ENCODE measurements around the gene STK31.
"Not testable (repeated sequence)": the region's sequence is repeated elsewhere in the genome, so short reads cannot be mapped to it uniquely, and the experiment has no call there.

STK31 gene

GRCh38 chr7:23742051-23742450 lies 32.0 kb downstream of the STK31 start:
- H3K4me3 Mint-ChIP-seq: no peak overlapping the region
- no peak for ATAC-seq (replicated peaks)
- peaks cover 21 to 29% of the 10 kb centered on the region in 2 donors for H3K9me3 Mint-ChIP-seq
- H3K4me1 Mint-ChIP-seq: no peaks in the 10 kb centered on the region
- peaks cover 7 to 29% of the 10 kb centered on the region in 2 donors for H3K36me3 Mint-ChIP-seq
- no peak overlapping the region for H3K27ac Mint-ChIP-seq
- H3K27me3 Mint-ChIP-seq: peaks cover 0 to 4% of the 10 kb centered on the region in 2 donors
- DNase-seq: no peak

GRCh38 chr7:23743226-23743625 lies 33.2 kb downstream of the STK31 start:
- Mint-ChIP-seq H3K4me3 (no peak overlapping the region), H3K36me3 (peaks cover 9 to 31% of the 10 kb centered on the region in 2 donors), H3K9me3 (peaks cover 21 to 30% of the 10 kb centered on the region in 2 donors), H3K4me1 (no peaks in the 10 kb centered on the region), H3K27me3 (peaks cover 0 to 4% of the 10 kb centered on the region in 2 donors), H3K27ac (no peak overlapping the region)
- no peak for ATAC-seq (replicated peaks)
- no peak for DNase-seq

GRCh38 chr7:23746629-23747028 lies 36.6 kb downstream of the STK31 start:
- ATAC-seq (replicated peaks): no peak
- no peak for DNase-seq
- H3K27me3 Mint-ChIP-seq: peaks cover 0 to 4% of the 10 kb centered on the region in 2 donors
- H3K4me1 Mint-ChIP-seq: no peaks in the 10 kb centered on the region
- no peak overlapping the region for H3K4me3 Mint-ChIP-seq
- no peak overlapping the region for H3K27ac Mint-ChIP-seq
- H3K36me3 Mint-ChIP-seq: peaks cover 9 to 27% of the 10 kb centered on the region in 2 donors
- peaks cover 20 to 38% of the 10 kb centered on the region in 2 donors for H3K9me3 Mint-ChIP-seq

- Mint-ChIP-seq H3K27ac (no peak overlapping the region), H3K9me3 (peaks cover 2 to 15% of the 10 kb centered on the region in 2 donors), H3K27me3 (peaks cover 0 to 5% of the 10 kb centered on the region in 2 donors), H3K36me3 (peaks cover 10 to 25% of the 10 kb centered on the region in 2 donors), H3K4me1 (no peaks in the 10 kb centered on the region), H3K4me3 (no peak overlapping the region)
- ATAC-seq (replicated peaks): no peak
- DNase-seq: no peak
Measured at GRCh38 chr7:23751852-23752251, 41.8 kb downstream of the STK31 start.

- not testable (repeated sequence) for DNase-seq; H3K27ac Mint-ChIP-seq; H3K9me3 Mint-ChIP-seq; H3K4me3 Mint-ChIP-seq; ATAC-seq (replicated peaks); H3K27me3 Mint-ChIP-seq; H3K4me1 Mint-ChIP-seq
- peaks cover 8 to 24% of the 10 kb centered on the region in 2 donors for H3K36me3 Mint-ChIP-seq
Measured at GRCh38 chr7:23758839-23759238, 48.8 kb downstream of the STK31 start.

- DNase-seq (no peak), ATAC-seq (replicated peaks) (no peak)
- Mint-ChIP-seq H3K4me3 (no peak overlapping the region), H3K27me3 (peaks cover 0 to 5% of the 10 kb centered on the region in 2 donors), H3K36me3 (peaks cover 6 to 21% of the 10 kb centered on the region in 2 donors), H3K4me1 (peaks cover 0 to 7% of the 10 kb centered on the region in 2 donors), H3K27ac (no peak overlapping the region), H3K9me3 (peaks cover 2 to 5% of the 10 kb centered on the region in 2 donors)
Measured at GRCh38 chr7:23759671-23760391, 49.8 kb downstream of the STK31 start.

- no peaks in the 10 kb centered on the region for H3K9me3 Mint-ChIP-seq
- H3K4me1 Mint-ChIP-seq: no peaks in the 10 kb centered on the region
- DNase-seq (no peak), ATAC-seq (replicated peaks) (no peak)
- no peaks in the 10 kb centered on the region for H3K27me3 Mint-ChIP-seq
- H3K27ac Mint-ChIP-seq: no peak overlapping the region
- no peak overlapping the region for H3K4me3 Mint-ChIP-seq
- H3K36me3 Mint-ChIP-seq: no peaks in the 10 kb centered on the region
Measured at GRCh38 chr7:23765943-23766342, 55.9 kb downstream of the STK31 start.

- ATAC-seq (replicated peaks) (no peak), DNase-seq (no peak)
- no peaks in the 10 kb centered on the region for H3K9me3 Mint-ChIP-seq
- no peaks in the 10 kb centered on the region for H3K27me3 Mint-ChIP-seq
- no peak overlapping the region for H3K4me3 Mint-ChIP-seq
- H3K27ac Mint-ChIP-seq: no peak overlapping the region
- H3K36me3 Mint-ChIP-seq: no peaks in the 10 kb centered on the region
- no peaks in the 10 kb centered on the region for H3K4me1 Mint-ChIP-seq
Measured at GRCh38 chr7:23767514-23767913, 57.5 kb downstream of the STK31 start.

- ATAC-seq (replicated peaks) (no peak), DNase-seq (no peak)
- Mint-ChIP-seq H3K27me3 (no peaks in the 10 kb centered on the region), H3K36me3 (no peaks in the 10 kb centered on the region), H3K9me3 (no peaks in the 10 kb centered on the region), H3K4me1 (no peaks in the 10 kb centered on the region), H3K27ac (no peak overlapping the region), H3K4me3 (no peak overlapping the region)
Measured at GRCh38 chr7:23768022-23768421, 58.0 kb downstream of the STK31 start.

GRCh38 chr7:23779185-23779800 lies 69.3 kb downstream of the STK31 start:
- H3K4me1 Mint-ChIP-seq; ATAC-seq (replicated peaks); H3K27me3 Mint-ChIP-seq; H3K27ac Mint-ChIP-seq; H3K4me3 Mint-ChIP-seq; H3K36me3 Mint-ChIP-seq; H3K9me3 Mint-ChIP-seq; DNase-seq: not testable (repeated sequence)

GRCh38 chr7:23783115-23783514 lies 73.1 kb downstream of the STK31 start:
- H3K4me3 Mint-ChIP-seq: no peak overlapping the region
- H3K27ac Mint-ChIP-seq: no peak overlapping the region
- H3K27me3 Mint-ChIP-seq: no peaks in the 10 kb centered on the region
- no peaks in the 10 kb centered on the region for H3K9me3 Mint-ChIP-seq
- peaks cover 3 to 6% of the 10 kb centered on the region in 2 donors for H3K4me1 Mint-ChIP-seq
- ATAC-seq (replicated peaks) (no peak), DNase-seq (no peak)
- peaks cover 0 to 4% of the 10 kb centered on the region in 2 donors for H3K36me3 Mint-ChIP-seq

GRCh38 chr7:23787272-23787671 lies 77.3 kb downstream of the STK31 start:
- H3K36me3 Mint-ChIP-seq: peaks cover 0 to 2% of the 10 kb centered on the region in 2 donors
- peaks cover 3 to 6% of the 10 kb centered on the region in 2 donors for H3K4me1 Mint-ChIP-seq
- no peak for DNase-seq
- ATAC-seq (replicated peaks): no peak
- H3K9me3 Mint-ChIP-seq: no peaks in the 10 kb centered on the region
- H3K27ac Mint-ChIP-seq: no peak overlapping the region
- no peak overlapping the region for H3K4me3 Mint-ChIP-seq
- H3K27me3 Mint-ChIP-seq: no peaks in the 10 kb centered on the region

- ATAC-seq (replicated peaks): no peak
- no peaks in the 10 kb centered on the region for H3K27me3 Mint-ChIP-seq
- peaks cover 0 to 2% of the 10 kb centered on the region in 2 donors for H3K36me3 Mint-ChIP-seq
- DNase-seq: no peak
- H3K4me1 Mint-ChIP-seq: peaks cover 3 to 6% of the 10 kb centered on the region in 2 donors
- H3K9me3 Mint-ChIP-seq: peaks cover 0 to 2% of the 10 kb centered on the region in 2 donors
- H3K27ac Mint-ChIP-seq: no peak overlapping the region
- no peak overlapping the region for H3K4me3 Mint-ChIP-seq
Measured at GRCh38 chr7:23788843-23789242, 78.8 kb downstream of the STK31 start.

- no peak for ATAC-seq (replicated peaks)
- peaks cover 8 to 19% of the 10 kb centered on the region in 2 donors for H3K9me3 Mint-ChIP-seq
- H3K4me3 Mint-ChIP-seq: no peak overlapping the region
- no peak overlapping the region for H3K27ac Mint-ChIP-seq
- peaks cover 7 to 9% of the 10 kb centered on the region in 2 donors for H3K36me3 Mint-ChIP-seq
- no peaks in the 10 kb centered on the region for H3K27me3 Mint-ChIP-seq
- peaks cover 3 to 6% of the 10 kb centered on the region in 2 donors for H3K4me1 Mint-ChIP-seq
- DNase-seq: no peak
Measured at GRCh38 chr7:23791721-23792120, 81.7 kb downstream of the STK31 start.

All from stimulated activated naive B cell treated with anti-CD40 and anti-IgM and Interleukin-4, amounts not matched to agents 10 μg/mL and 1 μg/mL and 100 μg/mL, for 72 hours (primary cell).